Panc1 (cell line): ENCODE results near the gene FUCA2. TPM values are rescaled to one million over a fixed set of nuclear protein-coding genes. Genes with fewer than 3 reads are reported as not detected.

Experiments
- ATAC-seq: fragments of 200-7000 bp; cut with Tn5 transposase; 2 replicates; pipeline ENCODE4 v1.9.1; 2020; ENCODE audit warnings: mild to moderate bottlenecking, moderate library complexity
- BruUV-seq: library from RNA; stranded (reverse); fragments of 400-500 nt; replicated peaks from 2 replicates; lab custom pipeline; 2021; lab: Mats Ljungman, UMichigan
- CTCF ChIA-PET: fragments of 300-600 bp; sonication (Branson Sonifier 250); formaldehyde crosslinking; loops from one replicate; lab custom pipeline; 2022; ENCODE audit warnings: antibody characterized with exemption; lab: Charles Lee
- POLR2A ChIA-PET: fragments of 300-600 bp; sonication (Branson Sonifier 250); formaldehyde crosslinking; loops from one replicate; lab custom pipeline; 2022; ENCODE audit warnings: antibody characterized with exemption; lab: Charles Lee
- DNase-seq: peaks from one replicate; pipeline ENCODE4 v3.0.0-alpha.2; 2010; ENCODE audit warnings: low read depth, low spot score
- H3K27ac ChIP-seq: 2 replicates; pipeline ENCODE4 v1.5.1; 2011; ENCODE audit warnings: mild to moderate bottlenecking, low read length, inconsistent platforms
- H3K27me3 ChIP-seq: fragments of 200-500 bp; sonication (Bioruptor generic); 2 replicates; pipeline ENCODE4 v1.6.0; 2014; ENCODE audit warnings: low read length, inconsistent platforms; ENCODE audit not compliant: control insufficient read depth, insufficient read depth
- H3K36me3 ChIP-seq: fragments of 200-500 bp; sonication (Bioruptor generic); 2 replicates; pipeline ENCODE4 v1.5.1; 2014; ENCODE audit warnings: inconsistent platforms, mild to moderate bottlenecking, low read length, moderate library complexity; ENCODE audit not compliant: control insufficient read depth, insufficient read depth
- H3K4me1 ChIP-seq: 2 replicates; pipeline ENCODE4 v1.5.1; 2011; ENCODE audit warnings: inconsistent platforms, mild to moderate bottlenecking, low read length, moderate library complexity; ENCODE audit not compliant: control insufficient read depth, insufficient read depth
- H3K4me3 ChIP-seq, 2 experiments: 2 replicates each; pipeline ENCODE4 v1.5.1; 2011 to 2012; ENCODE audit warnings: low read depth in 2 of 2, low read length in 2 of 2, mild to moderate bottlenecking in 2 of 2, inconsistent platforms in 1 of 2, moderate library complexity in 1 of 2
- H3K9me3 ChIP-seq: fragments of 200-500 bp; sonication (Bioruptor generic); 2 replicates; pipeline ENCODE4 v1.5.1; 2014; ENCODE audit warnings: low read depth, mild to moderate bottlenecking, inconsistent platforms, low read length, moderate library complexity; ENCODE audit not compliant: control insufficient read depth, insufficient read depth
- CTCF ChIP-seq: fragments of 450-650 bp; IDR thresholded peaks from 2 replicates; pipeline ENCODE4 v1.5.1; 2017; ENCODE audit warnings: mild to moderate bottlenecking
- POLR2AphosphoS5 ChIP-seq: IDR thresholded peaks from 2 replicates; pipeline ENCODE4 v1.6.1; 2012; ENCODE audit warnings: mild to moderate bottlenecking, low read depth, low read length, moderate library complexity
- REST ChIP-seq, 2 experiments: IDR thresholded peaks; 2 replicates each; pipeline ENCODE4 v1.6.1; 2011 to 2012; ENCODE audit warnings: low read depth in 2 of 2, control low read depth in 1 of 2, low read length in 1 of 2, mild to moderate bottlenecking in 1 of 2, moderate library complexity in 1 of 2; ENCODE audit not compliant: insufficient read depth in 1 of 2
- SIN3A ChIP-seq: IDR thresholded peaks from 2 replicates; pipeline ENCODE4 v1.6.1; 2012; ENCODE audit warnings: low read depth, mild to moderate bottlenecking, low read length, moderate library complexity, borderline replicate concordance; ENCODE audit not compliant: insufficient read depth
- TCF7L2 ChIP-seq: IDR thresholded peaks from 2 replicates; pipeline ENCODE4 v1.6.1; 2011; ENCODE audit warnings: mild to moderate bottlenecking, low read depth, low read length, inconsistent platforms
- in situ Hi-C: cut with HindIII; loops from 2 replicates; pipeline ENCODE4 v1.10.0; 2016; ENCODE audit warnings: low sequenced_read_pairs, low pct_unique_long_range_greater_than_20kb
- intact Hi-C: fragments of 100-400 bp; cut with micrococcal nuclease; formaldehyde crosslinking; loops from one replicate; pipeline ENCODE4 v1.10.0; 2022; ENCODE audit not compliant: unreplicated experiment
- total RNA-seq: library from RNA; stranded (reverse); gene quantifications from one replicate; pipeline ENCODE4 v1.2.1, GENCODE V29; 2021; ENCODE audit not compliant: unreplicated experiment

Gene FUCA2
- total RNA-seq, 1 experiment from 2014 or later: 68.1 TPM

- no peaks in the 10 kb centered on the region for H3K36me3 ChIP-seq
- intact Hi-C loops: no loop called here
Observed at GRCh38 chr6:143505537-143505936, 6.0 kb downstream of the FUCA2 start.

GRCh38 chr6:143505111-143505510 lies 6.4 kb downstream of the FUCA2 start:
- DNase-seq: no peak
- no peaks in the 10 kb centered on the region for H3K27me3 ChIP-seq
- H3K36me3 ChIP-seq: no peaks in the 10 kb centered on the region
- in situ Hi-C loops (no loop called here), intact Hi-C loops (no loop called here)
- peaks cover 6% of the 10 kb centered on the region; the same call in 1 of the 2 replicates for H3K4me1 ChIP-seq
- BruUV-seq: no TSS peak
- H3K9me3 ChIP-seq: no peaks in the 10 kb centered on the region
- POLR2A ChIA-PET: interaction anchor here (0.6 kb wide), 1 partner anchor 11 kb away, joined by 3 read pairs; no protein-coding TSS in a partner anchor
- no peak for TF ChIP-seq CTCF
- TF ChIP-seq TCF7L2: no peak
- no peak for TF ChIP-seq POLR2AphosphoS5
- no peak for TF ChIP-seq REST (IDR thresholded peaks at IDR 0.05; ENCODE audit: insufficient read depth in 1 of 2, low read depth in 2 of 2, low read length in 1 of 2)
- no peak for TF ChIP-seq SIN3A
- CTCF ChIA-PET: no interaction called here
- H3K27ac ChIP-seq: no peak overlapping the region
- ATAC-seq: no peak
- H3K4me3 ChIP-seq: no peak overlapping the region

More at GRCh38 chr6:143505537-143505936, 6.0 kb downstream of the FUCA2 start:
- H3K9me3 ChIP-seq: no peaks in the 10 kb centered on the region
- in situ Hi-C loops: no loop called here
- peaks cover 8% of the 10 kb centered on the region; the same call in 1 of the 2 replicates for H3K4me1 ChIP-seq
- no peak overlapping the region for H3K4me3 ChIP-seq
- no peak overlapping the region for H3K27ac ChIP-seq
- no TSS peak for BruUV-seq
- ChIA-PET CTCF (interaction anchor here (0.6 to 0.7 kb wide), 2 partner anchors 78 to 809 kb away, joined by 3 to 9 read pairs; no protein-coding TSS in a partner anchor), POLR2A (interaction anchor here (0.6 kb wide), 1 partner anchor 12 kb away, joined by 3 read pairs; no protein-coding TSS in a partner anchor)
- no peak for TF ChIP-seq SIN3A
- no peak for TF ChIP-seq POLR2AphosphoS5
- no peak for TF ChIP-seq REST (IDR thresholded peaks at IDR 0.05; ENCODE audit: insufficient read depth in 1 of 2, low read depth in 2 of 2, low read length in 1 of 2)
- TF ChIP-seq CTCF: no peak
- TF ChIP-seq TCF7L2: no peak
- ATAC-seq (no peak), DNase-seq (no peak)
- no peaks in the 10 kb centered on the region for H3K27me3 ChIP-seq
